ENCODE data around the gene TSPAN6.

GRCh38 chrX:100584611-100585010 is 52.0 kb downstream of the TSPAN6 start, which contains the start of gene TNMD:
- no peak for TF ChIP-seq CTCF (IDR thresholded peaks at IDR 0.05)
- TF ChIP-seq POLR2A (IDR thresholded peaks at IDR 0.05), result no peak

Measured in adrenal gland (tissue), 5 donors.